Right renal pelvis (tissue), 4 donors: ENCODE data around the gene ALDH1A1. TPM values are rescaled to one million over a fixed set of nuclear protein-coding genes. Genes with fewer than 3 reads are reported as not detected.

Experiments
- DNase-seq, 4 donors: peaks; one replicate each; pipeline ENCODE4 v3.0.0-alpha.2; 2013; ENCODE audit warnings: low read depth in 4 of 4, low spot score in 3 of 4, missing footprints in 1 of 4
- polyA plus RNA-seq, 4 donors: library from polyadenylated mRNA; unstranded; fragments of 120-200 nt; gene quantifications; one replicate each; pipeline ENCODE4 v1.2.1, GENCODE V29; 2013; ENCODE audit not compliant: insufficient read length in 4 of 4

ALDH1A1 gene
- polyA plus RNA-seq, 4 donors: 277 to 346 (median 312) TPM

GRCh38 chr9:72898784-72899733, 53.8 kb downstream of the ALDH1A1 start:
- DNase-seq: no peak

- DNase-seq: no peak
Observed at GRCh38 chr9:72898360-72898759, 54.5 kb downstream of the ALDH1A1 start.

DNA sequence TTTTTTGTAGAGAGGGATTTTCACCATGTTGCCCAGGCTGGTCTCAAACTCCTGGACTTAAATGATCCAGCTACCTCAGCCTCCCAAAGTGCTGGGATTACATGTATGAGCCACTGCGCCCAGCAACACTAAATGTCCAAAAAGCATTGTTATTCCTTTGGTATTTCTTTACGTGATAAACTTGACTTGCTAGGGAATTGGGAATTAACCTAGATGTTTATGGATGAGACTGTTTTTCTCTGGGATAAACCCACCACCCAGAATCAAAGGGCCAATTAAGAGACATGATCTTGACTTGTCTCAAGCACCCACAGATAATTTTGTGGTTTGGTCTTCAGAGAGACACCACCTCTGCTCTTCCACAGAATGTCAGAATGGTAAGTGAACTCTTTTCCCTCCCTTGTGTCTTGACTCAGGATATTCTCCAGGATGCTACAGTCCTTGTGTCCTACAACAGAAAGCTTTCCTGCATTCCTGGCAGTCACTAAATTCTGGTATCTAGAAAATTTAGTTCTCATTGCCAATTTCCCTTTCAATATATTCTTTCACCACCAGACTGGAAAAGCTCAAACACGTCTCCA, 55.7 kb downstream of the ALDH1A1 start:
- DNase-seq: no peak

DNA sequence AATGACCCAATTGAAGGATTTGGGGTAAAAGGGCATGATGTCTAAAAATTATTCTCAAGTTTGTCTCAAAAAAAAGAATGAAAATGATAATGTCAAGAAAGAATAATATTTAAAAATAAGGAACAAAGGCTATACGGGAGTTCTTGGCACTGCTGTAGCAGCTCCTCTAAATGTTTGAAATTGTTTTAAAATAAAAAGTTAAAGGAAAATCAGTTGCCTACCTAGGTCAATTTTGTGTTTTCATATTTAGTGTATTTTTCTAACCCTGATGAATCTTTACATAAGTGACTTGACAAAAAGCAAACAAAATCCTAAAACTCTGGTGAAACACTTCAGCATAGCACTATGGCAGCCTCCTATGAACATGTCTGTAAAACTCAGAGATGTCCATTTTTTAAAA, 56.4 kb downstream of the ALDH1A1 start:
- no peak for DNase-seq

DNA sequence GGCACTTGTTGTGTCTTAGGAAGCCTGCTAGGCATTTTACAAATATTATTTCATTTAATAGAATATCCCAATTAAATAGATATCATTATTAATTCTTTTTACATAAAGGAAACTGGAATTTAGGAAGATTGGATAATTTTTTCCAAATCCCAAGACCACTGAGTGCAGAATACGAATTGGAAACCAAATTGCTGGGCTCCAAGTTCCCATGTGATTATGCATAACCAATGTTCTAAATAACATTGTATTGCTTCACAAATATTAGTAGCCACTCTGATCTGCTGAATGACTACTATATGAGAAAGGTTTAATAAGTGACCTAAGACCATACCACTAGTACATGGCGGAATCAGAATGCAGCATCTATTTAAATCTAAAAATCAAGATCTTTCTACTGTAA, 57.7 kb downstream of the ALDH1A1 start:
- DNase-seq: no peak

- no peak for DNase-seq
Observed at GRCh38 chr9:72894342-72894741, 58.5 kb downstream of the ALDH1A1 start.

- no peak for DNase-seq
Observed at GRCh38 chr9:72893437-72893836, 59.4 kb downstream of the ALDH1A1 start.

GRCh38 chr9:72891043-72891442, 61.8 kb downstream of the ALDH1A1 start:
- no peak for DNase-seq

DNA sequence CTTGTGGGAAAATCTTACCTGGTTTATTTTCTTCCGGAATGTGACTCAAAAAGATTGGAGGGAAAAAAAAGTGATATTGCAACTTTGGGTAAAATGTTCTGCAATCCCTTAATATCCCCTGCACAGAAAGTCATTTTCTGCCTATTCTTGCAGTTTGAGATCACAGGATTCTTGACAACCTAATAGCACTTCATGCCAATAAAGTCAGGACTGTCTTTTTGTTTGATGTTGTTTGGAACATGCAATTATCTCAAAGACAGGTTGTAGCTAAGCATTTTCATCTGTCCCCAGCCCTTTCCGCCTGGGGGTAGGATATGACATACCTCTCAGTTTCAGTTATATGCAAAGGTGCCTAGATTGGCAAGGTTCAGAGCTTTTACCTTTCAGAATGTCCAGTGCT, 63.9 kb downstream of the ALDH1A1 start:
- no peak for DNase-seq

GRCh38 chr9:72888067-72888466, 64.8 kb downstream of the ALDH1A1 start:
- DNase-seq: no peak

DNA sequence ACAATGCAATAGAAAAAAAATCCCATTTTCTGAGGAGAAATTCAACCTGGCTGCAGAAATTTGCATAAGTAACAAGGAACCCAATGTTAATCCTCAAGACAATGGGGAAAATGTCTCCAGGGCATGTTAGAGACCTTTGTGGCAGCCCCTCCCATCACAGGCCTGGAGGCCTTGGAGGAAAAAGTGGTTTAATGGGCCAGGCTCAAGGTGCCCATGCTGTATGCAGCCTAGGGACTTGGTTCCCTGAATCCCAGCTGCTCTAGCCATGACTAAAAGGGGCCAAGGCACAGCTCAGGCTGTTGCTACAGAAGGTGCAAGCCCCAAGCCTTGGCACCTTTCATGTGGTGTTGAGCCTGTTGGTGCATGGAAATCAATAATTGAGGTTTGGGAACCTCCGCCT, 66.5 kb downstream of the ALDH1A1 start:
- DNase-seq: no peak

DNA sequence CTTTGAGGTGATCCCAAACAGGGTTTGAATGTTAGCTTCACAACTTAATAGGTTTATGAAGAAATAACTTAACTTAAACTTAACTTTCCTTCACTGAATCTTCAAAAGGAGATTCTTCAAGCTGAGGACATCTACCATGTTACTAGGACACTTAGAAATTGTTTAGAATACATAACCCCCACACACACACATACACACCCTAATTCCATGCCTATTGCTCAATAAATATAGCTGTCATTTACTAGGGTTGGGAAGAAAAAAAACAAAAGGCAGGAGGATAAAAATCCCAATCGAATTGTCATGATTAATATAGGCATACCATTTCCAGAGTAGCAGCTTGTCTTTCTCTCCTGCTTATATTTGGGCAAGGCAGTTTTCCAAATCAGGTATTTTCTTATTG, 68.3 kb downstream of the ALDH1A1 start:
- no peak for DNase-seq

- no peak for DNase-seq
Observed at GRCh38 chr9:72883875-72884274, 69.0 kb downstream of the ALDH1A1 start.

DNA sequence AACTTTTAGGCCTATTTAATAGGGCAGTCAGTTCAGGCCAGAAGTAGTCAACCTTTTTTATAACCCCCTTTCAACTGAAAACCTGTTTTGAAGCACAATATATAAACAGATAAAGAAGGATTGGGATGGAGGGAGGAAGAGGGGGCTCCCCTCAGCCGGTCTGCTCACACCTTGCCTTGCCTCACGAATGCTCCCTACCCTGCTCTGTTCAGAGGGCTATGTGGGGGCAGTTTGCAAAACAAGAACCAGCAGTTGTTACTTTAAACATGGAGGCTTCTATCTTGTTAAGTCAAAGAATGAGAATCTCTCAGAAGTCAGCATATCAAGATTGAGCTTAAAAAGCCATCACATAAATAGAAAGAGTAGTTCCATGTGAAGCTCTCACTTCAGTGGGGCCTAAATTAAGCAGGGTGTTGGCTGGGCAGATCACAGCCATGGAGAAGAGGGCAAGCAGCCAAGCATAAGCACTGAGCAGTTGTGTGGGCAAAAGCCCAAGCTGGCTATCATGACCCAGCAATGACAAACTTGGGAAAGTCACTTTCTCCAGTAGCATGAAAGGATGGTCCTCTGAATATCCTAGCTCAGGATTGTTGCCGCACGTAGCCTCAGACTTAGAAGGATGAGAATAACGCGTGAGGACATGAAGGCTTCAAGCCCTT, 70.6 kb downstream of the ALDH1A1 start:
- DNase-seq: no peak

GRCh38 chr9:72880821-72881220, 72.0 kb downstream of the ALDH1A1 start:
- no peak for DNase-seq

DNA sequence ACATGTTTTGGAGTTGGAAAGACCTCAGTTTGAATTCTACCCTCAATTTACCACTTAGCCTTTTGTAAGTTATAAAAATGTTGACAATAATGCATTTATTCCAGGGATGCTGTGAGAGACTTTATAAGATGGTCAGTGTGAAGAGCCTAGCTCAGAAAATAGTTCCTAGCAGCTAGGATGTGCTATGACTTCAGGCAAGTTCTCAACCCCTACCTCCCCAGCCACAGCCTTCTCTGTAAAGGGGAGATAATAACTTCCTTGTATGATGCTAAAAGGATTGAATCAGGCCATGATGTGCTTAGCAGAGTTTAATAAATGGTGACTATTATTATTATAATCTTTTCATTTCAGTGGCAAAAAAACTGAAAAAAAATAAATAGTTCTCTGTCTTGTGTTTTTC, 77.6 kb downstream of the ALDH1A1 start:
- no peak for DNase-seq

DNA sequence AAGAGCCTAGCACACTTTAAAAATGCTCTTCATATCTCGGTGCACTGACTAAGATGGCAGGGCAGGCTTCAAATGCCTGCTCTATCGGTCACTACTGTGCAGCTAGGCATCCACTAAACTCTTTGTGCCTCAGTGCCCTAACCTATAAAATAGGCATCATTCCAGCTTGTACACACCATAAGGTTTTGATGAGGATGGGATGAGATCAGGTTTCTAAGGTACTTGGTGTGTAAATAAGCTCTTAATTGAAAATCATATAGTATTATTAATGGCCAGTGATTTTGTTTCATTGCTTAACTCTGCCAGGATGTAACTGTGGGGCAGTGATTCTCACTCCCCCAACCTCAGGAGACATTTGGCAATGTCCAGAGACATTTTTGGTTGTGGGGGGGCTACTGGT, 78.5 kb downstream of the ALDH1A1 start:
- DNase-seq: no peak

- DNase-seq: no peak
Observed at GRCh38 chr9:72873456-72873855, 79.4 kb downstream of the ALDH1A1 start.

DNA sequence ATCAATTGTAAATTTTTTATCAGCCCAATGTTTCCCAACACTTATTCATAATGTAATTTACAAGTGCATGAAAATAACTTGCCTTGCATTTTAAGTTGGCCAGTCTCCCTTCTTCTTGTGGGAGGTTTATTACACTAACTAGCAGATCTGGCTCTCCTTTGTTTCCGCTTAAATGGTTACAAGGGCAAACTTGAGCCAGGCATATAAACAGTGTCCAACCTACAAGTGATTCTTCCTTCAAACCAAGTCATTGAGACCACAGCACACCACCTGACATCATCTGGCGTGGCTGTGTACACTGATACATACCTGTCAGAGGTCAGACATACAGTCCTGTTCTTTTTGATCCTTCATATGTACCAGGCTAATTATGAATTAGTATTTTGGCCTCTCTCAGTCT, 80.1 kb downstream of the ALDH1A1 start:
- DNase-seq: no peak

DNA sequence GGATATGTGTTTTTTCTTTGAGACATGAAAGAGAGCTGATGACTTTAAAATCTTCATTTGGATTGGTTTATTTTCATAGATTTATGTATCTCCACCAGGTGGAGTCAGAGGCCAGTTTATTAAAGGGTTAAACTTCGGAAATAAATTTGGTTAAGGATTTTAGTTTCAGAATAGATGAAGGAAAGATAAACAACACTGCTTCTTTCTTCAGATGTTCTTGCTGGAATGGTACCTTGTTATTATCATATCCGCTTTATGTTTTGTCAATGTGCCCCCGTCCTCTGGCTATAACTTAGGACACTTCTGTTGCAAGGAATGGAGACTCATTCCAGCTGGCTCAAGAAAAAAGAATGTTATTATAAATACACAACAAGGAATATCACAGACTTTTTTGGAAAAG, 81.2 kb downstream of the ALDH1A1 start:
- DNase-seq: no peak

DNA sequence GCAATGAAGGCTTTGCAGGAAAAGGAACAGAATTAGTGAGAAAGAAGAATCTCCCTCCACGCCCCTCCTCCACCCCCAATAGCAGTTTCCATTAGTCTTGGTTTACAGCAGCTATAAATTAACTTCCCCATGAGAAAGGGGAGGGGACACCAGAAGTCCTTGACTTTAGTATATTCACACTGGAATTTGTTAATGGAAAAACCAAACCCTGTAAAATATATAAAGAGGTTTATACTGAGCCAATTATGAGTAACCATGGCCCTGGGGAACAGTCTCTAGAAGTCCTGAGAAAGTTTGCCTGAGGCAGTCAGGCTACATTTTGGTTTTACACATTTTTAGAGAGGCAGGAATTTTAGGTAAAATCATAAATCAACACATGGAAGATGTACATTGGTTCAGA, 88.5 kb downstream of the ALDH1A1 start:
- DNase-seq: no peak
